Erythroblast (primary cell): ENCODE results near the gene ANO6.

Source experiments
- DNase-seq, 2 experiments: peaks; one replicate each; lab custom pipeline; 2025; lab: John Stamatoyannopoulos, UW
- GATA1 ChIP-seq: IDR thresholded peaks from 2 replicates; pipeline ENCODE4 v1.6.1; 2011; ENCODE audit warnings: low read depth, mild to moderate bottlenecking, control low read depth, low read length, moderate library complexity
- POLR2A ChIP-seq: IDR thresholded peaks from 2 replicates; pipeline ENCODE4 v1.6.1; 2011; ENCODE audit warnings: mild to moderate bottlenecking, low read length

The ANO6 gene

GRCh38 chr12:45427042-45427441, 211.1 kb downstream of the ANO6 start:
- DNase-seq = no peak
- no peak for TF ChIP-seq GATA1
- no peak for TF ChIP-seq POLR2A

- no peak for TF ChIP-seq GATA1
- no peak for TF ChIP-seq POLR2A
Measured at GRCh38 chr12:45429831-45430230, 213.9 kb downstream of the ANO6 start.

GRCh38 chr12:45431126-45431525, 215.2 kb downstream of the ANO6 start:
- no peak for DNase-seq
- TF ChIP-seq POLR2A = no peak
- no peak for TF ChIP-seq GATA1

More at GRCh38 chr12:45429831-45430230, 213.9 kb downstream of the ANO6 start:
- no peak for DNase-seq

DNA sequence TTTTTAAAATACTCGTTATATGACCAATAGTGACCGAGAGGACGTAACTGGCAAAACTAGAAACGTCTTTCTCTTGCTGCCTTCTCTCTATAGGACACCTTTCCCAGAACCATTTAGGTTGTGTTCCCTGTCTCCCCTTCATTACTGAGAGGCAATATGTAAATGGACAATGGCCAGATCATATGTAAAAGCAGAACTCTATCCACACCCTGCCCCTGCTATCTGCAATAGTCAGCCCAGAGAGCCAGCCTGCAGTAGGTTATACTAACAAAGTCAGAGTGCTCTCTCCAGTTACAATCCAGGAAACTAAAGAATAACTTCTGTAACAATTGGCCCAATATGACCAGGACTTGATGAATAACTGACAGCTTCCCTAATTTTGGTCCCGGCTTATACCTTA, 216.8 kb downstream of the ANO6 start:
- DNase-seq = no peak
- no peak for TF ChIP-seq GATA1
- TF ChIP-seq POLR2A = no peak

GRCh38 chr12:45433441-45433868, 217.6 kb downstream of the ANO6 start:
- DNase-seq = no peak

GRCh38 chr12:45434094-45434493, 218.2 kb downstream of the ANO6 start:
- DNase-seq = no peak
- no peak for TF ChIP-seq GATA1

More at GRCh38 chr12:45433441-45433868, 217.6 kb downstream of the ANO6 start:
- TF ChIP-seq GATA1 = no peak
- no peak for TF ChIP-seq POLR2A

- DNase-seq = no peak
- TF ChIP-seq GATA1 = no peak
- no peak for TF ChIP-seq POLR2A
Measured at GRCh38 chr12:45435945-45436710, 220.2 kb downstream of the ANO6 start.

DNA sequence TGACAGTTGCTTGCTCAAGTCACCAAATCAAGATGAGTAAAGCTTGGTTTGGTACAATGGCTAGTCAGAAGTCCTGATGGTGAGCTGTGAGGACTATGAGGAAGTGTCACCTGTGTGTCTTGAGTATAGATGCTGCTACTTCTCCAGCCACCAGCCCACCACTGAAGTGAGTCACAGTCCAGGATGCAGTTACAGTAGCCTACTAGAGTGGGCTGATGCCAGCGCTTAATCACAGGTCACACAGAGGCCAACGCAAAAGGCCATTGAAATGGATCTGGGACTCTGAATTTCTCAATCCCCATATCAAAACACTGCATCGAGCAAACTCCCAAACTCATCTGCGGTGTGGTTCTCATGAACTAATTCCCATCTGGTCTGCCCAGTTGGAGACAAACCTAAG, 223.1 kb downstream of the ANO6 start:
- TF ChIP-seq GATA1 = no peak
- no peak for TF ChIP-seq POLR2A

DNA sequence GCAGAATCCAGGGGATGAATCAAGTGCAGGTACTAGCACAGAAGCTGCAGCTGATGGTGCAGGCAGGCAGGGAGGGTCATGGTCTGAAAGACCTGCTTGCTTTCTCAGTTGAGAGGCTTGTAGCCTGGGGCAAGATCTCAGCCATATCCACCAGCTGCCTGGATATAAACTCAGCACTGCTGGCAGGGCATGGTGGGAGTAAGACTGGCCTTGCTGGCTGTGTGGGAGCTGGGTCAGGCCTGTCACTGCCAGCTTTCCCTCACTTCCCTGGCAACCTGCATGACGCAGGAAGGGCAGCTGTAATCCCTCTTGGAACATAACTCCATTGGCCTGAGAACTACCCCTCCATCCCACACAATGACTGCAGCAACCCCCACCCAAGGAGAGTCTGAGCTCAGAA, 230.1 kb downstream of the ANO6 start:
- no peak for DNase-seq
- TF ChIP-seq GATA1 = no peak

More for the DNA sequence above, 223.1 kb downstream of the ANO6 start:
- DNase-seq = no peak

DNA sequence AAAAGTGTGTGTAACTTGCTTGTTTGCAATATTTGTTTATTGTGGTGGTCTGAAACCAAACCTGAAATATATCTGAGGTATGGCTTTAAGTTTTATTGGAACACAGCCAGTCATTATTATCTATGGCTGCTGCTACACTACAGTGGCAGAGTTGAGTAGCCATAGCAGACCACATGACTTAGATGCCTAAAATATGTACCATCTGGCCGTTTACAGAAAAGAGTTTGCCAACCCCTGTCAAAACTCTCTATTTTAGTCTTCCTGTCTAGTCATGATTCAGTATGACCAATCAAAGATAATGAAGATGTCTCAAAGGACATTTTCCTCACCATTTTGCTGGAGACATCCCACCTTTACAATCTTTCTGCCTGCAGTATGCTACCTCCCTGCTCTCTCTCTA, 242.3 kb downstream of the ANO6 start:
- TF ChIP-seq POLR2A (no peak), GATA1 (no peak)
- no peak for DNase-seq

GRCh38 chr12:45458854-45459807, 243.2 kb downstream of the ANO6 start:
- TF ChIP-seq GATA1 (no peak), POLR2A (no peak)
- DNase-seq = no peak

- TF ChIP-seq POLR2A (no peak), GATA1 (no peak)
- no peak for DNase-seq
Measured at GRCh38 chr12:45462506-45462905, 246.6 kb downstream of the ANO6 start.

DNA sequence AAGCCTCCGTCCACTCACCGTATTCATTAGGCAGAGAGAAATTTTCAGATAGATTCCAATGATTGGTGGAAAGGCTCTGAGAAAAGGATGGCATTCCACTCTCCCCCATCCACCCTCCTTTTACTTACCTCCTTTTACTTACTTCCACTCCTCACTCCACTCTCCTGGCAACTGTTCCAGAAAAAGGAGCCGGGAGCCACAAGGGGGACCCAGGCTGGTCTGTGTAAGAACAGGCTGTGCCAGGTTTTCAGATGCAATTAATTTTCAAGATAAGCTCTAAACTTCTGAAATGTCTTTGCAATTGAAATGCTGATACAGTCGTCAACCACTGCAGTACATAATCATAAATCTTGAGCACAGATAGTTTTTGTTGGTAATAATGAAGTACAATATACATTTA, 248.8 kb downstream of the ANO6 start:
- no peak for DNase-seq
- TF ChIP-seq GATA1 = no peak
- no peak for TF ChIP-seq POLR2A
